Naive thymus-derived CD4-positive, alpha-beta T cell (primary cell): Measurements from ENCODE around the gene QRSL1. TPM values are rescaled to one million over a fixed set of nuclear protein-coding genes. Genes with fewer than 3 reads are reported as not detected.

ENCODE experiments used
- ATAC-seq: fragments of 150-1000 bp; cut with Tn5 transposase; 2 replicates; pipeline ENCODE4 v1.10.0; 2021; ENCODE audit warnings: mild to moderate bottlenecking, moderate library complexity
- CTCF ChIA-PET: fragments of 350-600 bp; sonication (Branson Sonifier 250); formaldehyde crosslinking; loops from one replicate; lab custom pipeline; 2021; ENCODE audit warnings: antibody characterized with exemption; lab: Charles Lee
- POLR2A ChIA-PET: fragments of 350-600 bp; sonication (Branson Sonifier 250); formaldehyde crosslinking; loops from one replicate; lab custom pipeline; 2021; ENCODE audit warnings: antibody characterized with exemption, inconsistent platforms; lab: Charles Lee
- DNase-seq, 9 donors: peaks; one replicate each; pipeline versions ENCODE4 v3.0.0 to v3.0.0-alpha.2; 2020 to 2022; ENCODE audit warnings: mixed read lengths in 1 of 9
- H3K27ac ChIP-seq: one replicate; pipeline ENCODE4 v1.7.0; 2013; ENCODE audit warnings: mild to moderate bottlenecking, low read depth, low read length, moderate library complexity
- H3K27me3 ChIP-seq, 2 donors: one replicate each; pipeline ENCODE4 v1.7.0; 2013; ENCODE audit warnings: low read length in 2 of 2, mild to moderate bottlenecking in 2 of 2, moderate library complexity in 2 of 2; ENCODE audit not compliant: control insufficient read depth in 2 of 2, insufficient read depth in 2 of 2
- H3K36me3 ChIP-seq, 3 experiments: 1 replicate in 2 of 3; 2 replicates in 1 of 3; pipeline ENCODE4 v1.7.0; 2013; ENCODE audit warnings: low read length in 3 of 3, mild to moderate bottlenecking in 3 of 3, moderate library complexity in 1 of 3; ENCODE audit not compliant: insufficient read depth in 3 of 3, control insufficient read depth in 2 of 3
- H3K4me1 ChIP-seq, 2 donors: one replicate each; pipeline ENCODE4 v1.7.0; 2013; ENCODE audit warnings: low read length in 2 of 2, mild to moderate bottlenecking in 2 of 2, moderate library complexity in 1 of 2; ENCODE audit not compliant: control insufficient read depth in 2 of 2, insufficient read depth in 2 of 2
- H3K4me3 ChIP-seq: 2 replicates; pipeline ENCODE4 v1.7.0; 2013; ENCODE audit warnings: mild to moderate bottlenecking, low read length
- H3K9me3 ChIP-seq, 3 experiments: 1 replicate in 2 of 3; 2 replicates in 1 of 3; pipeline ENCODE4 v1.7.0; 2013; ENCODE audit warnings: low read length in 3 of 3; ENCODE audit not compliant: control insufficient read depth in 2 of 3
- H3K27ac Mint-ChIP-seq, 9 donors: one replicate each; pipeline ENCODE4 v1.8.0; 2020 to 2022; ENCODE audit warnings: mixed read lengths in 9 of 9, mild to moderate bottlenecking in 8 of 9, moderate library complexity in 5 of 9, inconsistent platforms in 2 of 9
- H3K27me3 Mint-ChIP-seq, 5 donors: one replicate each; pipeline ENCODE4 v1.8.0; 2021 to 2022; ENCODE audit warnings: mixed read lengths in 5 of 5, mild to moderate bottlenecking in 1 of 5
- H3K36me3 Mint-ChIP-seq, 5 donors: one replicate each; pipeline ENCODE4 v1.8.0; 2020 to 2022; ENCODE audit warnings: mixed read lengths in 5 of 5, mild to moderate bottlenecking in 3 of 5, inconsistent platforms in 1 of 5
- H3K4me1 Mint-ChIP-seq, 7 donors: one replicate each; pipeline ENCODE4 v1.8.0; 2020 to 2022; ENCODE audit warnings: mixed read lengths in 7 of 7, mild to moderate bottlenecking in 3 of 7, inconsistent platforms in 1 of 7
- H3K4me3 Mint-ChIP-seq, 10 donors: one replicate each; pipeline ENCODE4 v1.8.0; 2020 to 2022; ENCODE audit warnings: mild to moderate bottlenecking in 10 of 10, mixed read lengths in 10 of 10, moderate library complexity in 6 of 10, inconsistent platforms in 2 of 10
- H3K9me3 Mint-ChIP-seq, 11 donors: one replicate each; pipeline ENCODE4 v1.8.0; 2020 to 2022; ENCODE audit warnings: mixed read lengths in 11 of 11, mild to moderate bottlenecking in 4 of 11, inconsistent platforms in 1 of 11, moderate library complexity in 1 of 11
- intact Hi-C, 2 donors: fragments of 100-400 bp; cut with micrococcal nuclease; formaldehyde crosslinking; loops; one replicate each; pipeline ENCODE4 v1.15.1; 2023
- polyA plus RNA-seq, 2 donors: library from polyadenylated mRNA; unstranded; fragments of 300-500 nt; fragmentation: Illumina TruSeq; gene quantifications; one replicate each; pipeline ENCODE4 v1.2.3, GENCODE V29; 2021
- total RNA-seq, 6 experiments: library from RNA in 5 of 6; stranded (reverse) in 5 of 6; gene quantifications; 1 replicate in 5 of 6; 2 replicates in 1 of 6; pipeline ENCODE4 v1.2.3 and lab custom pipeline; 2021 to 2026

Gene QRSL1
- total and polyA plus RNA-seq, 7 experiments from 2014 or later: 8.0 to 14.8 (median 12.8) TPM

DNA sequence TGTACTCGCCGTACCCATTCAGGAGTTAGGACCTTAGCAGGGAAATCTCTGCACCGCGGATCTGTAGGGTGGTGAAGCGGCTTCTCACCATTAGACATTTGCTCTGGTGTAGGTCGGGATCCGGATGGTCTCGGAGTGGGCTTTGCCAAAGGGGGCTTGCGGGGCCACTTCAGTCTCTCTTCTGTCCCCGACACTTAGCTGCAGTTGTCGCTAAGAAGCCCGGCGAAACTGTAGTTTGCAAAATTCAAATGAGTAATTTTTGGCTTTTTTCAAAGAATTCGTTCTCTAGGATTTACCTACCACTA lies 433 bp downstream of the QRSL1 start:
- H3K36me3 Mint-ChIP-seq: peaks cover 0 to 17% (median 8%) of the 10 kb centered on the region in 5 donors
- peak overlapping the region; percentile 96 to 99 (median 98) for H3K27ac Mint-ChIP-seq
- H3K4me1 Mint-ChIP-seq: peaks cover 14 to 72% (median 41%) of the 10 kb centered on the region in 7 donors
- Histone ChIP-seq H3K4me3 (peak overlapping the region; percentile 87), H3K27ac (peak overlapping the region; percentile 94), H3K27me3 (no peaks in the 10 kb centered on the region), H3K36me3 (peaks cover 0 to 8% (median 0%) of the 10 kb centered on the region in 3 experiments), H3K9me3 (no peaks in the 10 kb centered on the region), H3K4me1 (peaks cover 7 to 13% of the 10 kb centered on the region in 2 donors)
- intact Hi-C loops: loop anchor here (1.0 to 10.0 kb wide), 16 partner anchors 22 to 1768 kb away; partner anchors contain the start of genes MTRES1 (in 2 of the 2), ATG5 (in 1 of the 2), BEND3 (in 1 of the 2) and PDSS2 (in 1 of the 2)
- H3K27me3 Mint-ChIP-seq: no peaks in the 10 kb centered on the region
- ATAC-seq: no peak
- CTCF ChIA-PET: no interaction called here
- H3K4me3 Mint-ChIP-seq: peak overlapping the region; percentile 93 to 100 (median 98)
- peaks cover 0 to 2% (median 0%) of the 10 kb centered on the region in 11 donors for H3K9me3 Mint-ChIP-seq
- POLR2A ChIA-PET: interaction anchor here (0.9 to 1.1 kb wide), 2 partner anchors 8 to 11 kb away, joined by 3 to 7 read pairs; no protein-coding TSS in a partner anchor
- no peak for DNase-seq

DNA sequence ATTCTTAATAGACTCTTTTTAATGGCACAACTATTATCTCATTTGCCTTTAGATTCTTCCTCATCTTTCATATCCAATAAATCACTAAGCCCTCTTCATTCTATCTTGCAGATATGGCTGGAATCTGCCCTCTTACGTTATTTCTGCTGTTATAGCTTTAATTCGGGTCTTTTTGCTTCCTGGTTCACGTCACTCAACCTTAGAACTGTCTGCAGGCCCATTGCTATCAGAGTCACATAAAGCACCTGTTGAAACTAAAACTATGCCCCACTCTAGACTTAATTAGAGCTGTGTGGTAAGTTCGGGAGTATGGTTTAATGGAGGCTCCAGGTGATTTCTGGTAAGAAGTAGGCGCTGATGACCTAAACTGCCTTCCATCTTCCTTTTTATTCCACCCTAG lies 988 bp downstream of the QRSL1 start:
- peaks cover 0 to 20% (median 4%) of the 10 kb centered on the region in 5 donors for H3K36me3 Mint-ChIP-seq
- peak overlapping the region in 8 of 9 donors; percentile 45 to 99 (median 98) for H3K27ac Mint-ChIP-seq
- H3K27me3 Mint-ChIP-seq: no peaks in the 10 kb centered on the region
- DNase-seq (no peak), ATAC-seq (no peak)
- H3K4me1 ChIP-seq: peaks cover 7 to 13% of the 10 kb centered on the region in 2 donors
- peaks cover 0 to 2% (median 0%) of the 10 kb centered on the region in 11 donors for H3K9me3 Mint-ChIP-seq
- H3K4me1 Mint-ChIP-seq: peaks cover 18 to 77% (median 47%) of the 10 kb centered on the region in 7 donors
- no peak overlapping the region for H3K27ac ChIP-seq
- CTCF ChIA-PET: interaction anchor here (0.7 kb wide), 1 partner anchor 113 kb away, joined by 3 read pairs; no protein-coding TSS in a partner anchor
- peaks cover 0 to 8% (median 0%) of the 10 kb centered on the region in 3 experiments for H3K36me3 ChIP-seq
- POLR2A ChIA-PET: interaction anchor here (0.7 to 1.1 kb wide), 3 partner anchors 9 to 1129 kb away, joined by 3 to 7 read pairs (median 3); no protein-coding TSS in a partner anchor
- intact Hi-C loops: loop anchor here in 1 of 2 donors (5.0 kb wide), 1 partner anchor 1768 kb away; no protein-coding TSS in a partner anchor
- peak overlapping the region; percentile 87 for H3K4me3 ChIP-seq
- H3K4me3 Mint-ChIP-seq: peak overlapping the region; percentile 93 to 100 (median 98)
- no peaks in the 10 kb centered on the region for H3K27me3 ChIP-seq
- H3K9me3 ChIP-seq: no peaks in the 10 kb centered on the region

- CTCF ChIA-PET: no interaction called here
- H3K4me1 ChIP-seq: peaks cover 7 to 13% of the 10 kb centered on the region in 2 donors
- POLR2A ChIA-PET: no interaction called here
These were observed 2.0 kb downstream of the QRSL1 start for GRCh38 chr6:106631346-106631745.

DNA sequence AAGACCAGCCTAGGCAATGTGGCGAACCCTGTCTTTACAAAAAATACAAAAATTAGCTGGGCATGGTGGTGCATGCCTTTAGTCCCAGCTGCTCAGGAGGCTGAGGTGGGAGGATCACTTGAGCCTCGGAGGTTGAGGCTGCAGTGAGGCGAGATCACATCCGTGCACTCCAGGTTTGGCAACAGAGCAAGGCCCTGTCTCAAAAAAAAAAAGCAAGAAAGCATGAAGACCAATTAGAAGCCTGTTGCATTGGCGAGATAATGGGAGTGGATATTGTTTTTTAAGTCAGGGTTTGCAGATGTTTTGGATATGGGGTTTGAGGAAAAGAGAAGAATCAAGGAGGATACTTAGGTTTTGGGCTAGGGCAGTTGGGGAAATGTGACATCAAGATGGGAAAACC lies 5.2 kb downstream of the QRSL1 start:
- H3K4me3 Mint-ChIP-seq: no peak overlapping the region
- Histone ChIP-seq H3K36me3 (peaks cover 0 to 3% (median 0%) of the 10 kb centered on the region in 3 experiments), H3K4me1 (peaks cover 6 to 7% of the 10 kb centered on the region in 2 donors), H3K4me3 (no peak overlapping the region), H3K9me3 (no peaks in the 10 kb centered on the region), H3K27me3 (no peaks in the 10 kb centered on the region), H3K27ac (no peak overlapping the region)
- CTCF ChIA-PET: interaction anchor here (1.2 kb wide), 1 partner anchor 68 kb away, joined by 4 read pairs; no protein-coding TSS in a partner anchor
- H3K36me3 Mint-ChIP-seq: peaks cover 0 to 27% (median 9%) of the 10 kb centered on the region in 5 donors
- no peaks in the 10 kb centered on the region for H3K27me3 Mint-ChIP-seq
- ATAC-seq (no peak), DNase-seq (no peak)
- H3K4me1 Mint-ChIP-seq: peaks cover 26 to 76% (median 58%) of the 10 kb centered on the region in 7 donors
- POLR2A ChIA-PET: no interaction called here
- peak overlapping the region in 2 of 9 donors; percentile 2 to 20 for H3K27ac Mint-ChIP-seq
- intact Hi-C loops: loop anchor here in 1 of 2 donors (5.0 kb wide), 1 partner anchor 1772 kb away; no protein-coding TSS in a partner anchor
- H3K9me3 Mint-ChIP-seq: no peaks in the 10 kb centered on the region

More at GRCh38 chr6:106631346-106631745, 2.0 kb downstream of the QRSL1 start:
- Histone ChIP-seq H3K4me3 (no peak overlapping the region), H3K27ac (no peak overlapping the region), H3K27me3 (no peaks in the 10 kb centered on the region), H3K9me3 (no peaks in the 10 kb centered on the region), H3K36me3 (peaks cover 0 to 8% (median 0%) of the 10 kb centered on the region in 3 experiments)
- peaks cover 0 to 19% (median 4%) of the 10 kb centered on the region in 5 donors for H3K36me3 Mint-ChIP-seq
- DNase-seq (no peak), ATAC-seq (no peak)
- no peaks in the 10 kb centered on the region for H3K27me3 Mint-ChIP-seq
- H3K27ac Mint-ChIP-seq: no peak overlapping the region
- H3K9me3 Mint-ChIP-seq: peaks cover 0 to 2% (median 0%) of the 10 kb centered on the region in 11 donors
- peak overlapping the region in 1 of 10 donors; percentile 3 for H3K4me3 Mint-ChIP-seq
- H3K4me1 Mint-ChIP-seq: peaks cover 19 to 73% (median 47%) of the 10 kb centered on the region in 7 donors
- intact Hi-C loops: loop anchor here in 1 of 2 donors (5.0 kb wide), 1 partner anchor 1769 kb away; no protein-coding TSS in a partner anchor

- Histone ChIP-seq H3K27me3 (no peaks in the 10 kb centered on the region), H3K36me3 (peaks cover 0 to 20% (median 0%) of the 10 kb centered on the region in 3 experiments), H3K4me1 (no peaks in the 10 kb centered on the region), H3K4me3 (no peak overlapping the region), H3K9me3 (no peaks in the 10 kb centered on the region), H3K27ac (no peak overlapping the region)
- ChIA-PET POLR2A (no interaction called here), CTCF (interaction anchor here (0.7 kb wide), 1 partner anchor 310 kb away, joined by 3 read pairs; no protein-coding TSS in a partner anchor)
- Mint-ChIP-seq H3K4me1 (peaks cover 20 to 61% (median 50%) of the 10 kb centered on the region in 7 donors), H3K4me3 (peak overlapping the region in 3 of 10 donors; percentile 1 to 12 (median 4)), H3K27ac (peak overlapping the region in 3 of 9 donors; percentile 2 to 10 (median 2)), H3K27me3 (no peaks in the 10 kb centered on the region), H3K9me3 (no peaks in the 10 kb centered on the region), H3K36me3 (peaks cover under 1 to 32% (median 11%) of the 10 kb centered on the region in 5 donors)
- intact Hi-C loops: no loop called here
- DNase-seq (no peak), ATAC-seq (peak; percentile 20)
These were observed 7.8 kb downstream of the QRSL1 start for GRCh38 chr6:106637051-106637716.

GRCh38 chr6:106637717-106638341 lies 8.5 kb downstream of the QRSL1 start:
- H3K36me3 ChIP-seq: peaks cover 0 to 26% (median 0%) of the 10 kb centered on the region in 3 experiments
- ChIA-PET CTCF (interaction anchor here (0.7 kb wide), 1 partner anchor 310 kb away, joined by 3 read pairs; no protein-coding TSS in a partner anchor), POLR2A (interaction anchor here (0.6 kb wide), 2 partner anchors 250 to 884 kb away, joined by 3 read pairs; no protein-coding TSS in a partner anchor)
- Mint-ChIP-seq H3K4me3 (no peak overlapping the region), H3K27me3 (no peaks in the 10 kb centered on the region), H3K36me3 (peaks cover 6 to 36% (median 16%) of the 10 kb centered on the region in 5 donors), H3K4me1 (peaks cover 17 to 54% (median 46%) of the 10 kb centered on the region in 7 donors), H3K27ac (peak overlapping the region in 1 of 9 donors; percentile 42), H3K9me3 (no peaks in the 10 kb centered on the region)
- DNase-seq (no peak), ATAC-seq (peak; percentile 52)
- H3K4me3 ChIP-seq: no peak overlapping the region
- H3K27me3 ChIP-seq: no peaks in the 10 kb centered on the region
- H3K27ac ChIP-seq: no peak overlapping the region
- no peaks in the 10 kb centered on the region for H3K4me1 ChIP-seq
- intact Hi-C loops: no loop called here
- no peaks in the 10 kb centered on the region for H3K9me3 ChIP-seq
